ENCODE data around the gene ADAMTSL1.

ADAMTSL1 gene

DNA sequence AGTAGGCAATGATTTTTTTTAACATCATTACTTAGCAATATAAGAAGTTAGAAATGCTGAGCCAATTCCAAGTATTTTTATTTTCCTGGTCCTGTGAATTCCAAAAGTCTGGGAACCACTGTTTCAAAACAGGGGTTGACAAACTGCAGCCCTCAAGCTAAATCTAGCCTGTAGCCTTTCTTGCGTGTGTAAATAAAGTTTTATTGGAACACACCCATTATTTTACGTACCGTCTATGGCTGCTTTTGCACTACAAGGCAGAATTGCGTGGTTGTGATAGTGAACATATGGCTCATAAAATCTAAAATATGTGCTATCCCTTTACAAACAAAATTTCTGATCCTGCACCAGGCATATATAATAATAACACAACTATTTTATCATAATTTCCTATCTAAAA is 280.0 kb downstream of the ADAMTSL1 start:
- H3K4me3 ChIP-seq (ENCODE audit: insufficient read depth, low read depth, low read length), result no peak overlapping the region
- 89 to 95% methylated on average over 3 to 4 of the region's 4 CpGs for WGBS, 2 experiments
- no peak overlapping the region for H3K27ac ChIP-seq (ENCODE audit: insufficient read depth, low read depth, low read length, poor library complexity, severe bottlenecking)
- no peaks in the 10 kb centered on the region for H3K36me3 ChIP-seq (ENCODE audit: control insufficient read depth, insufficient read depth, low read length)
- no peaks in the 10 kb centered on the region for H3K27me3 ChIP-seq (ENCODE audit: control insufficient read depth, insufficient read depth, low read length, poor library complexity, severe bottlenecking)
- no peaks in the 10 kb centered on the region for H3K9me3 ChIP-seq (ENCODE audit: control insufficient read depth, low read length)
- H3K4me1 ChIP-seq (ENCODE audit: control insufficient read depth, insufficient read depth, low read length), result no peaks in the 10 kb centered on the region

GRCh38 chr9:18754537-18754936 is 280.6 kb downstream of the ADAMTSL1 start:
- H3K36me3 ChIP-seq (ENCODE audit: control insufficient read depth, insufficient read depth, low read length), result no peaks in the 10 kb centered on the region
- H3K27ac ChIP-seq (ENCODE audit: insufficient read depth, low read depth, low read length, poor library complexity, severe bottlenecking), result no peak overlapping the region
- H3K27me3 ChIP-seq (ENCODE audit: control insufficient read depth, insufficient read depth, low read length, poor library complexity, severe bottlenecking), result no peaks in the 10 kb centered on the region
- H3K4me3 ChIP-seq (ENCODE audit: insufficient read depth, low read depth, low read length), result no peak overlapping the region
- no peaks in the 10 kb centered on the region for H3K4me1 ChIP-seq (ENCODE audit: control insufficient read depth, insufficient read depth, low read length)
- H3K9me3 ChIP-seq (ENCODE audit: control insufficient read depth, low read length), result no peaks in the 10 kb centered on the region
- 89 to 91% methylated on average over 2 to 4 of the region's 4 CpGs for WGBS, 2 experiments

DNA sequence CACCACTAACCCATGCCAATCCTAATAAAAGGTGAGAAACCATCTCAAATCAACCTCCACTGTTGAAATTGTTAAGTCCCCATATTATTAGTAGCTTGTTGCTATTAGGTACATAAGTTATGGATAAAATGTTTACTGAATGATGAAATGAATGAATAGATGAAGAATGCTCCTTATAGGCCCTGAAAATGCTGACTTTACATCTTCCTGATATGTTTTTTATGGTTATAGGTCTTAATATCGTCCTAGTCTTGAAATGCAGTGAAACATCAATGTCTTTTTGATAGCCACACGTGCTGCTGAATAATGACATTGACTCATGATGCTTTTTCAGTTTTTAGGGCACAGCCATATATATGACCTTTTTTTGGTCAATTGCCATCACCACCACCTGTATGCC is 281.3 kb downstream of the ADAMTSL1 start:
- no peaks in the 10 kb centered on the region for H3K27me3 ChIP-seq (ENCODE audit: control insufficient read depth, insufficient read depth, low read length, poor library complexity, severe bottlenecking)
- H3K36me3 ChIP-seq (ENCODE audit: control insufficient read depth, insufficient read depth, low read length), result no peaks in the 10 kb centered on the region
- no peak overlapping the region for H3K27ac ChIP-seq (ENCODE audit: insufficient read depth, low read depth, low read length, poor library complexity, severe bottlenecking)
- H3K4me1 ChIP-seq (ENCODE audit: control insufficient read depth, insufficient read depth, low read length), result no peaks in the 10 kb centered on the region
- 94 to 95% methylated on average over 2 of the region's 2 CpGs for WGBS, 2 experiments
- no peak overlapping the region for H3K4me3 ChIP-seq (ENCODE audit: insufficient read depth, low read depth, low read length)
- no peaks in the 10 kb centered on the region for H3K9me3 ChIP-seq (ENCODE audit: control insufficient read depth, low read length)

GRCh38 chr9:18756712-18757125 is 282.8 kb downstream of the ADAMTSL1 start:
- H3K27ac ChIP-seq (ENCODE audit: insufficient read depth, low read depth, low read length, poor library complexity, severe bottlenecking), result no peak overlapping the region
- whole genome bisulfite sequencing, 2 experiments, result 89 to 95% methylated on average over 3 of the region's 3 CpGs
- no peaks in the 10 kb centered on the region for H3K27me3 ChIP-seq (ENCODE audit: control insufficient read depth, insufficient read depth, low read length, poor library complexity, severe bottlenecking)

GRCh38 chr9:18759827-18760226 is 285.9 kb downstream of the ADAMTSL1 start:
- 91 to 95% methylated on average over 4 of the region's 4 CpGs for WGBS, 2 experiments
- H3K9me3 ChIP-seq (ENCODE audit: control insufficient read depth, low read length), result no peaks in the 10 kb centered on the region
- no peaks in the 10 kb centered on the region for H3K4me1 ChIP-seq (ENCODE audit: control insufficient read depth, insufficient read depth, low read length)
- H3K27me3 ChIP-seq (ENCODE audit: control insufficient read depth, insufficient read depth, low read length, poor library complexity, severe bottlenecking), result no peaks in the 10 kb centered on the region
- H3K4me3 ChIP-seq (ENCODE audit: insufficient read depth, low read depth, low read length), result no peak overlapping the region
- no peaks in the 10 kb centered on the region for H3K36me3 ChIP-seq (ENCODE audit: control insufficient read depth, insufficient read depth, low read length)
- H3K27ac ChIP-seq (ENCODE audit: insufficient read depth, low read depth, low read length, poor library complexity, severe bottlenecking), result no peak overlapping the region

More at GRCh38 chr9:18756712-18757125, 282.8 kb downstream of the ADAMTSL1 start:
- no peak overlapping the region for H3K4me3 ChIP-seq (ENCODE audit: insufficient read depth, low read depth, low read length)
- H3K9me3 ChIP-seq (ENCODE audit: control insufficient read depth, low read length), result no peaks in the 10 kb centered on the region
- H3K4me1 ChIP-seq (ENCODE audit: control insufficient read depth, insufficient read depth, low read length), result no peaks in the 10 kb centered on the region
- H3K36me3 ChIP-seq (ENCODE audit: control insufficient read depth, insufficient read depth, low read length), result no peaks in the 10 kb centered on the region

GRCh38 chr9:18761742-18762300 is 287.9 kb downstream of the ADAMTSL1 start:
- 92 to 100% methylated on average over 2 of the region's 2 CpGs for WGBS, 2 experiments
- H3K27me3 ChIP-seq (ENCODE audit: control insufficient read depth, insufficient read depth, low read length, poor library complexity, severe bottlenecking), result no peaks in the 10 kb centered on the region
- no peak overlapping the region for H3K27ac ChIP-seq (ENCODE audit: insufficient read depth, low read depth, low read length, poor library complexity, severe bottlenecking)
- H3K4me1 ChIP-seq (ENCODE audit: control insufficient read depth, insufficient read depth, low read length), result no peaks in the 10 kb centered on the region
- no peaks in the 10 kb centered on the region for H3K36me3 ChIP-seq (ENCODE audit: control insufficient read depth, insufficient read depth, low read length)
- no peaks in the 10 kb centered on the region for H3K9me3 ChIP-seq (ENCODE audit: control insufficient read depth, low read length)
- H3K4me3 ChIP-seq (ENCODE audit: insufficient read depth, low read depth, low read length), result no peak overlapping the region

- Histone ChIP-seq H3K4me1 (ENCODE audit: control insufficient read depth, insufficient read depth, low read length) (no peaks in the 10 kb centered on the region), H3K27me3 (ENCODE audit: control insufficient read depth, insufficient read depth, low read length, poor library complexity, severe bottlenecking) (no peaks in the 10 kb centered on the region), H3K4me3 (ENCODE audit: insufficient read depth, low read depth, low read length) (no peak overlapping the region), H3K36me3 (ENCODE audit: control insufficient read depth, insufficient read depth, low read length) (no peaks in the 10 kb centered on the region), H3K27ac (ENCODE audit: insufficient read depth, low read depth, low read length, poor library complexity, severe bottlenecking) (no peak overlapping the region), H3K9me3 (ENCODE audit: control insufficient read depth, low read length) (no peaks in the 10 kb centered on the region)
- 96 to 100% methylated on average over 2 to 3 of the region's 3 CpGs for WGBS, 2 experiments
Observed at GRCh38 chr9:18766989-18767550, 293.1 kb downstream of the ADAMTSL1 start.

DNA sequence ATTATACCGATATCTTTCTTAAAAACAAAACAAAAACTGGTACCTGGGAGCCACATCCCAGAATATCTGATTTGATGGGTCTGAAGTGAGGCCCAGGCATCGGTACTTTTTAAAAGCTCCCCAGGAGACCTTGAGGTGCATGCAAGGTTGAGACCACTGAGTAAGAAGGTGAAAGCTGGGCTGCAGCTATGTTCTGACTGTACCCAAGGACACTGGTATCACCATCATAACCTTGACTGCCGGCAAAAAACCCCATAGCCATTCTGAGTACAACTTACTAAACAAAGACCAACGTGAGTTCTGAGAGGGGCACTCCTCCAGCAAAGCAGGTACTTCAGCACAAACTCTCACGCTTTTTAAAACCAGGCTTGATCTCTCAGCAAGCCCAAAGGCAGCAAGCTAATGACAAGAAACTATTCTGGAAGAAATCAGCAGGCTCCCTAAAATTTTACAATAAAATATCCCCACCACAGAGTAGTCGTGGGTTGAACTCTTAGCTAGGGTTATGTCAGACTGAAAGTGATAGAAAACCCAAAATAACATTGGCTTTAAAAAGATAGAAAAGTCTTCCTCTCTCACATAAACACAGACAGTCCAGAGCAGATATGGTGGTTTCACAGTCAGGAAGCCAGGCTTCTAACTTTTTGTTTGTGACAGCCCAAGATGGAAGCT is 295.1 kb downstream of the ADAMTSL1 start:
- 92 to 93% methylated on average over 5 to 6 of the region's 6 CpGs for WGBS, 2 experiments
- H3K4me3 ChIP-seq (ENCODE audit: insufficient read depth, low read depth, low read length), result no peak overlapping the region
- no peaks in the 10 kb centered on the region for H3K4me1 ChIP-seq (ENCODE audit: control insufficient read depth, insufficient read depth, low read length)
- no peak overlapping the region for H3K27ac ChIP-seq (ENCODE audit: insufficient read depth, low read depth, low read length, poor library complexity, severe bottlenecking)
- no peaks in the 10 kb centered on the region for H3K27me3 ChIP-seq (ENCODE audit: control insufficient read depth, insufficient read depth, low read length, poor library complexity, severe bottlenecking)
- H3K9me3 ChIP-seq (ENCODE audit: control insufficient read depth, low read length), result no peaks in the 10 kb centered on the region
- no peaks in the 10 kb centered on the region for H3K36me3 ChIP-seq (ENCODE audit: control insufficient read depth, insufficient read depth, low read length)

DNA sequence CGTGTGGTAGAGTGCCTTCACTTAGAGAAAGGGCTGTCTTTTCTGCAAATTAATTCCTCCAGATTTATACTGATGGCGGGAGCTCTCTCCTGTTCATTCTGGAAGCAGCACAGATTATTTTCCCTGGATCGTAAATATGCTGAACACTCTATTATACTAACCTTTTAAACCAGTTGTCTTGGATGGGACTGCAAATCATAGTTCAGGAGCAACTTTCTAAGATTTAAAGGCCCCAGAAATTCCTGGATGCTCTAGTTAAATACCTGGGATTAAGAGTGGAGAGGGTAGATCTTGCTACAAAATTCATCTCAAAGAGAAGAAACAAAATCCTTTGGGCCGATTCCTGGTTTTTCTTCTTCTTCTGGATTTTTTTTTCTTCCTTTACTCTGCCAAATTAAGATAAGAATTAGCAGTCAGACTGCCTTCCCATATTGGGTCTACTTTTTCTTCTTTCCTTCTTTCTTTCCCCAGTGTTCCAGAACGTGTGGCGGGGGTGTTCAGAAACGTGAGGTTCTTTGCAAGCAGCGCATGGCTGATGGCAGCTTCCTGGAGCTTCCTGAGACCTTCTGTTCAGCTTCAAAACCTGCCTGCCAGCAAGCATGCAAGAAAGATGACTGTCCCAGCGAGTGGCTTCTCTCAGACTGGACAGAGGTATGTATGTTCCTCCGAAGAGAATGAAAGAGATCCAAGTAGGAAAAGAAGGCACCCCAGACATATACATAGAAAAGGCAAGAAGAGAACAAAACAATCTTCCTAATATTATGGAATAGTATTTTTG is 296.4 kb downstream of the ADAMTSL1 start:
- Histone ChIP-seq H3K27ac (ENCODE audit: insufficient read depth, low read depth, low read length, poor library complexity, severe bottlenecking) (no peak overlapping the region), H3K36me3 (ENCODE audit: control insufficient read depth, insufficient read depth, low read length) (no peaks in the 10 kb centered on the region), H3K9me3 (ENCODE audit: control insufficient read depth, low read length) (no peaks in the 10 kb centered on the region), H3K4me1 (ENCODE audit: control insufficient read depth, insufficient read depth, low read length) (no peaks in the 10 kb centered on the region), H3K27me3 (ENCODE audit: control insufficient read depth, insufficient read depth, low read length, poor library complexity, severe bottlenecking) (no peaks in the 10 kb centered on the region), H3K4me3 (ENCODE audit: insufficient read depth, low read depth, low read length) (no peak overlapping the region)
- 95 to 96% methylated on average over 10 of the region's 10 CpGs for WGBS, 2 experiments

GRCh38 chr9:18771011-18771410 is 297.1 kb downstream of the ADAMTSL1 start:
- no peaks in the 10 kb centered on the region for H3K27me3 ChIP-seq (ENCODE audit: control insufficient read depth, insufficient read depth, low read length, poor library complexity, severe bottlenecking)
- WGBS, 2 experiments, result 86 to 92% methylated on average over 2 of the region's 2 CpGs

More at GRCh38 chr9:18771011-18771410, 297.1 kb downstream of the ADAMTSL1 start:
- Histone ChIP-seq H3K9me3 (ENCODE audit: control insufficient read depth, low read length) (no peaks in the 10 kb centered on the region), H3K36me3 (ENCODE audit: control insufficient read depth, insufficient read depth, low read length) (no peaks in the 10 kb centered on the region), H3K4me1 (ENCODE audit: control insufficient read depth, insufficient read depth, low read length) (no peaks in the 10 kb centered on the region), H3K4me3 (ENCODE audit: insufficient read depth, low read depth, low read length) (no peak overlapping the region), H3K27ac (ENCODE audit: insufficient read depth, low read depth, low read length, poor library complexity, severe bottlenecking) (no peak overlapping the region)

All from ectodermal cell (in vitro differentiated cells).